K562 treated with DMSO at 1 percent for 12 hours (cell line): Measurements from ENCODE around the gene P2RX3. TPM values are rescaled to one million over a fixed set of nuclear protein-coding genes. Genes with fewer than 3 reads are reported as not detected.

Experiments
- total RNA-seq: library from RNA; unstranded; fragments of 300-600 nt; gene quantifications from 2 replicates; pipeline ENCODE4 v1.2.3, GENCODE V29; 2022; ENCODE audit not compliant: insufficient read depth

P2RX3 gene
- total RNA-seq: not detected in 2 replicates

GRCh38 chr11:57338142-57338541, at the start of gene P2RX3:
P2RX3 (plus strand) TSS chr11:57338352; CDS start chr11:57338551, 199 bp downstream.

DNA sequence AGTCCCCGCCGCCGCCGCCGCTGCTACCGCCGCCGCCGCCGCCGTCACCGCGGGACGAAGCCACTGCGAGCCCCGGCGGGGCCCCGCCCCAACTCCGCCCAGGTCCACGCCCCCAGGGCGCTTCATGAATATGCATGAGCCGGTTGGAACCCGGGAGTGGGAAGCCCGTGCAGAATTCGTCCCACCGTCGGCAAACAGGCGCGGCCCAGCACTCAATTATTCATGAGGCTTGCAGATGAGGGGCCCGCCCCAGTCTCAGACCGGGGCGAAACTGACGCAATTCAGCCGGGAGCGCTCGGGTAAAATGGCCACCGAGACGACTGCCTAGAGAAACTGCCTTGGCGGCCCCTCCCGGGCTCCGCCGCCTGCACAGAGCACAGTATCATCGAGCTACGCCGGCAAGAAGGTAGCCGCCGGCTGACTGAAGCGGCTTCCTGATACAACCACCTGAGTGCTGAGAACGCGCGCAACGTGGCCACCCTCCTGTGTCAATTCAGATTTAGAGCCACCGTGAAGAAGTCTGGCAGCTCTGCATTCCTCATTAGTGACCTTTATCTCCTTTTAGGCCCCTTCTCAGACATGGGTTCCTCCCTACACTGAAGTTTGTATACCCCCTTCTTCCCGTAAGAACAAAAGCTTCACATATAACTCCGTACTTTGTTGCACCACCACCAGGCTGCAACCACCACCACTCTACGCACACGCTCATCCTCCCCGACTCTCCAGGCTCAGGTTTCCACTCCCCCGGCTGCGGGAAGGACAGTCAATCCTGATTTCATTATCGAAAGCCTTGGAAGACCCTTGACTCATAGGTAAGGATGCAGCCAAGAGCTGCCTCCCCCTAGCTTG, 13.0 kb upstream of the P2RX3 start, which contains the start of gene TNKS1BP1:
Gene TNKS1BP1 (minus strand): TSS at position 67 of the 849 bp plus-strand sequence. CDS start 3,067 bp downstream, outside the sequence.

GRCh38 chr11:57335343-57336110, 2.6 kb upstream of the P2RX3 start, which contains the start of gene SSRP1:
SSRP1 (minus strand) TSS chr11:57335892; CDS start chr11:57335121, 771 bp downstream.

GRCh38 chr11:57380975-57381374, 42.8 kb downstream of the P2RX3 start, which contains the start of gene PRG3:
PRG3 (minus strand) TSS chr11:57381150; CDS start chr11:57380708, 442 bp downstream.

DNA sequence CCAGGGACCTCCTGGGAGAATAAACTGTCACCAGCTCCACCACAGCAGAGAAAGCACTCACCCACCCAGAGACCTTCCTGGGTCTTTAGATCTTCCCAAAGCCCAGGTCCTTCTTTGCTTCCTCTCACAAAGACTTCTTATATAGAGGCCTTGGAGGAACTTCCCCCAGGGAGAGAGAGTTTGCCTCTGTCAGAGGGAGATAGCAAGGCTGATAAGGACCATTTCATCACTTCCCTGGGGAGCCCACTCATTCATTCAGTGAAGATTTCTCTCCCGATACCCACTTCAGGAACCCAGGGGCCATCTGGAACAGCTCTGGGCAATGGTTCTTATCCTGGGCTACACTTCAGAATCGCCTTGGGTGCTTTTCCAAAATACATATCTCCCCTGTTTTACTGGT, 52.4 kb downstream of the P2RX3 start, which contains the start of gene PRG2:
Gene PRG2 (minus strand): TSS at position 116 of the 400 bp plus-strand sequence. CDS start 706 bp downstream, outside the sequence.

Other genes with a start within 250 kb of the P2RX3 start
- gene LRRC55, start 156.4 kb upstream of the P2RX3 start, total RNA-seq: not detected in 2 replicates
- gene APLNR, start 101.1 kb upstream of the P2RX3 start, total RNA-seq: 0.57 and 0.69 TPM in 2 replicates
- 23.4 and 35.7 TPM in 2 replicates for gene TNKS1BP1, start 13.4 kb upstream of the P2RX3 start, total RNA-seq
- 102 and 170 TPM in 2 replicates for gene SSRP1, start 2.5 kb upstream of the P2RX3 start, total RNA-seq
- not detected in 2 replicates for gene PRG3, start 42.8 kb downstream of the P2RX3 start, total RNA-seq
- 22.1 and 34.6 TPM in 2 replicates for gene PRG2, start 52.3 kb downstream of the P2RX3 start, total RNA-seq
- gene SLC43A3, start 88.8 kb downstream of the P2RX3 start, total RNA-seq: 65.5 and 138 TPM in 2 replicates
- 6.4 and 6.8 TPM in 2 replicates for gene RTN4RL2, start 122.2 kb downstream of the P2RX3 start, total RNA-seq
- gene SLC43A1, start 177.3 kb downstream of the P2RX3 start, total RNA-seq: 60.4 and 87.0 TPM in 2 replicates
- gene TIMM10, start 192.4 kb downstream of the P2RX3 start, total RNA-seq: 40.3 and 58.1 TPM in 2 replicates
- 1.1 TPM in 1 of 2 replicates, not detected in the other for gene SMTNL1, start 199.2 kb downstream of the P2RX3 start, total RNA-seq
- 84.8 and 114 TPM in 2 replicates for gene UBE2L6, start 229.3 kb downstream of the P2RX3 start, total RNA-seq